A673 (cell line): Measurements from ENCODE around the gene ENTR1. TPM values are rescaled to one million over a fixed set of nuclear protein-coding genes. Genes with fewer than 3 reads are reported as not detected.

Experiments used
- BruUV-seq: library from RNA; stranded (reverse); fragments of 400-500 nt; replicated peaks from 2 replicates; lab custom pipeline; 2021; lab: Mats Ljungman, UMichigan
- CTCF ChIA-PET: fragments of 300-600 bp; sonication (Branson Sonifier 250); formaldehyde crosslinking; loops from one replicate; lab custom pipeline; 2022; ENCODE audit warnings: antibody characterized with exemption; lab: Charles Lee
- POLR2A ChIA-PET: fragments of 300-600 bp; sonication (Branson Sonifier 250); formaldehyde crosslinking; loops from one replicate; lab custom pipeline; 2022; ENCODE audit warnings: antibody characterized with exemption; ENCODE audit not compliant: low non-redundant PET; lab: Charles Lee
- DNase-seq: peaks from one replicate; pipeline ENCODE4 v3.0.0-alpha.2; 2015; ENCODE audit warnings: low spot score
- H3K27ac ChIP-seq: fragments of 200-600 bp; sonication (generic); 2 replicates; pipeline ENCODE4 v1.5.1; 2016; ENCODE audit warnings: mixed run types, low read depth, mild to moderate bottlenecking, mixed read lengths, antibody characterized with exemption, low read length; ENCODE audit not compliant: poor library complexity, severe bottlenecking
- H3K27me3 ChIP-seq: fragments of 200-600 bp; sonication (generic); replicated peaks from 2 replicates; pipeline ENCODE4 v1.6.1; 2017; ENCODE audit warnings: mixed run types, low read depth, mild to moderate bottlenecking, mixed read lengths, antibody characterized with exemption, low read length; ENCODE audit not compliant: insufficient read depth, poor library complexity
- H3K36me3 ChIP-seq: fragments of 200-600 bp; sonication (generic); 2 replicates; pipeline ENCODE4 v1.6.1; 2016; ENCODE audit warnings: mixed run types, mild to moderate bottlenecking, mixed read lengths, antibody characterized with exemption, low read length; ENCODE audit not compliant: insufficient read depth, poor library complexity, severe bottlenecking
- H3K4me1 ChIP-seq: fragments of 200-600 bp; sonication (generic); 2 replicates; pipeline ENCODE4 v1.6.1; 2017; ENCODE audit warnings: mixed run types, mild to moderate bottlenecking, mixed read lengths, antibody characterized with exemption, low read length; ENCODE audit not compliant: insufficient read depth, poor library complexity, severe bottlenecking
- H3K4me3 ChIP-seq: fragments of 200-600 bp; sonication (generic); 2 replicates; pipeline ENCODE4 v1.5.1; 2016; ENCODE audit warnings: low read depth, mixed run types, mild to moderate bottlenecking, mixed read lengths, low read length; ENCODE audit not compliant: poor library complexity, severe bottlenecking
- H3K9me3 ChIP-seq: fragments of 200-600 bp; sonication (generic); 2 replicates; pipeline ENCODE4 v1.6.1; 2016; ENCODE audit warnings: mixed run types, low read depth, mild to moderate bottlenecking, mixed read lengths, antibody characterized with exemption, low read length; ENCODE audit not compliant: poor library complexity, severe bottlenecking
- CTCF ChIP-seq: fragments of 300-800, 200-600 bp; sonication (generic); conservative IDR thresholded peaks from 2 replicates; pipeline ENCODE4 v1.5.1; 2017; ENCODE audit warnings: low read depth, mild to moderate bottlenecking, antibody characterized with exemption, low read length, moderate library complexity, mixed read lengths
- EZH2 ChIP-seq: fragments of 200-600 bp; sonication (generic); IDR thresholded peaks from 2 replicates; pipeline ENCODE4 v1.6.1; 2017; ENCODE audit warnings: borderline replicate concordance, low read depth, mild to moderate bottlenecking, mixed read lengths, antibody characterized with exemption, low read length; ENCODE audit not compliant: poor library complexity, severe bottlenecking
- intact Hi-C: fragments of 100-400 bp; cut with micrococcal nuclease; formaldehyde crosslinking; loops from one replicate; pipeline ENCODE4 v1.10.0; 2022; ENCODE audit not compliant: unreplicated experiment
- total RNA-seq: library from RNA; stranded (reverse); gene quantifications from 2 replicates; pipeline ENCODE4 v1.2.3, GENCODE V29; 2021

Gene ENTR1
- total RNA-seq, 1 experiment from 2014 or later: 146 TPM

GRCh38 chr9:136352682-136353081, 57.7 kb downstream of the ENTR1 start:
- Histone ChIP-seq H3K4me3 (no peak overlapping the region), H3K4me1 (no peaks in the 10 kb centered on the region), H3K36me3 (no peaks in the 10 kb centered on the region), H3K9me3 (no peaks in the 10 kb centered on the region), H3K27me3 (no peaks in the 10 kb centered on the region), H3K27ac (no peak overlapping the region)
- BruUV-seq: no TSS peak
- ChIA-PET CTCF (no interaction called here), POLR2A (no interaction called here)
- DNase-seq: peak; percentile 37
- intact Hi-C loops: no loop called here
- TF ChIP-seq EZH2 (no peak), CTCF (no peak)

Other genes with a start within 250 kb of the ENTR1 start
- 0.11 TPM in 1 of 2 replicates, not detected in the other for gene LHX3, start 205.5 kb downstream of the ENTR1 start, total RNA-seq
- 38.0 and 43.7 TPM in 2 replicates for gene QSOX2, start 164.8 kb downstream of the ENTR1 start, total RNA-seq
- gene CCDC187, start 106.5 kb downstream of the ENTR1 start, total RNA-seq: not detected in 2 replicates
- 36.4 and 48.5 TPM in 2 replicates for gene GPSM1, start 83.1 kb downstream of the ENTR1 start, total RNA-seq
- gene DNLZ, start 46.9 kb downstream of the ENTR1 start, total RNA-seq: 32.7 and 37.3 TPM in 2 replicates
- 4.8 and 5.4 TPM in 2 replicates for gene CARD9, start 36.9 kb downstream of the ENTR1 start, total RNA-seq
- gene SNAPC4, start 10.4 kb downstream of the ENTR1 start, total RNA-seq: 22.9 and 24.8 TPM in 2 replicates
- 84.1 and 94.8 TPM in 2 replicates for gene PMPCA, start within 50 bp of the ENTR1 start, total RNA-seq
- gene INPP5E, start 29.2 kb upstream of the ENTR1 start, total RNA-seq: 26.2 and 27.7 TPM in 2 replicates
- gene SEC16A, start 72.4 kb upstream of the ENTR1 start, total RNA-seq: 72.9 and 73.7 TPM in 2 replicates
- 37.2 and 50.2 TPM in 2 replicates for gene NOTCH1, start 135.4 kb upstream of the ENTR1 start, total RNA-seq